B cell (primary cell): ENCODE measurements around the gene PTPRT. TPM values are rescaled to one million over a fixed set of nuclear protein-coding genes. Genes with fewer than 3 reads are reported as not detected.

Source experiments
- ATAC-seq: fragments of 200-7000 bp; cut with Tn5 transposase; one replicate; pipeline ENCODE4 v1.10.0; 2021; ENCODE audit warnings: low read depth, mild to moderate bottlenecking, moderate number of reproducible peaks, moderate library complexity
- CTCF ChIA-PET: fragments of 350-600 bp; sonication (Branson Sonifier 250); formaldehyde crosslinking; loops from one replicate; lab custom pipeline; 2021; ENCODE audit warnings: antibody characterized with exemption, inconsistent platforms; lab: Charles Lee
- POLR2A ChIA-PET: fragments of 350-600 bp; sonication (Branson Sonifier 250); formaldehyde crosslinking; loops from one replicate; lab custom pipeline; 2021; ENCODE audit warnings: antibody characterized with exemption; lab: Charles Lee
- DNase-seq: peaks from one replicate; pipeline ENCODE4 v3.0.0; 2013
- H2AFZ ChIP-seq: 2 replicates; pipeline ENCODE4 v1.6.1; 2012; ENCODE audit warnings: mild to moderate bottlenecking, low read depth, low read length; ENCODE audit not compliant: insufficient read depth, poor library complexity, severe bottlenecking
- H3K27ac ChIP-seq, 2 donors: 1 replicate in 1 of 2; 2 replicates in 1 of 2; pipeline ENCODE4 v1.5.1; 2012 to 2013; ENCODE audit warnings: low read length in 2 of 2, mild to moderate bottlenecking in 2 of 2, moderate library complexity in 1 of 2
- H3K27me3 ChIP-seq, 4 experiments: fragments of 200-600 bp in 1 of 4; sonication (generic) in 1 of 4; replicated peaks in 1 of 4; 1 replicate in 2 of 4; 2 replicates in 2 of 4; pipeline versions ENCODE4 v1.6.1 to v1.7.0; 2013 to 2016; ENCODE audit warnings: low read length in 3 of 4, mild to moderate bottlenecking in 2 of 4, mixed read lengths in 1 of 4, moderate library complexity in 1 of 4; ENCODE audit not compliant: insufficient read depth in 4 of 4, control insufficient read depth in 3 of 4; ENCODE audit errors: control extremely low read depth in 1 of 4
- H3K36me3 ChIP-seq, 2 experiments: replicated peaks in 1 of 2; 1 replicate in 1 of 2; 2 replicates in 1 of 2; pipeline versions ENCODE4 v1.6.1 to v1.7.1; 2013; ENCODE audit warnings: low read length in 1 of 2; ENCODE audit not compliant: insufficient read depth in 2 of 2, control insufficient read depth in 1 of 2; ENCODE audit errors: control extremely low read depth in 1 of 2, extremely low read depth in 1 of 2
- H3K4me1 ChIP-seq, 2 donors: fragments of 200-600 bp in 1 of 2; sonication (generic) in 1 of 2; 1 replicate in 1 of 2; 2 replicates in 1 of 2; pipeline versions ENCODE4 v1.5.1 to v1.6.1; 2013 to 2017; ENCODE audit warnings: low read length in 2 of 2; ENCODE audit not compliant: control insufficient read depth in 2 of 2, insufficient read depth in 2 of 2
- H3K4me2 ChIP-seq: replicated peaks from 2 replicates; pipeline ENCODE3; 2012; ENCODE audit warnings: mild to moderate bottlenecking, low read depth, low read length; ENCODE audit not compliant: poor library complexity, severe bottlenecking
- H3K4me3 ChIP-seq, 5 experiments: fragments of 200-600 bp in 1 of 5; sonication (generic) in 1 of 5; 1 replicate in 3 of 5; 2 replicates in 2 of 5; pipeline versions ENCODE4 v1.5.1 to v1.7.0; 2011 to 2016; ENCODE audit warnings: low read length in 4 of 5, mild to moderate bottlenecking in 4 of 5, low read depth in 2 of 5, control low read depth in 1 of 5, moderate library complexity in 1 of 5; ENCODE audit not compliant: insufficient read depth in 1 of 5; ENCODE audit errors: control extremely low read depth in 1 of 5, extremely low read depth in 1 of 5
- H3K79me2 ChIP-seq: fragments of 200-600 bp; sonication (generic); one replicate; pipeline ENCODE4 v1.6.0; 2016; ENCODE audit warnings: low read length; ENCODE audit not compliant: control insufficient read depth, insufficient read depth
- H3K9ac ChIP-seq: fragments of 200-600 bp; sonication (generic); 2 replicates; pipeline ENCODE4 v1.6.1; 2017; ENCODE audit warnings: mild to moderate bottlenecking, low read length, moderate library complexity
- H3K9me3 ChIP-seq, 3 donors: one replicate each; pipeline versions ENCODE4 v1.6.1 to v1.7.1; 2013; ENCODE audit warnings: low read length in 2 of 3; ENCODE audit not compliant: control insufficient read depth in 2 of 3, insufficient read depth in 1 of 3; ENCODE audit errors: control extremely low read depth in 1 of 3
- H4K20me1 ChIP-seq: 2 replicates; pipeline ENCODE4 v1.6.0; 2012; ENCODE audit warnings: mild to moderate bottlenecking, low read length; ENCODE audit not compliant: insufficient read depth, control insufficient read depth, poor library complexity, severe bottlenecking
- H3K27ac Mint-ChIP-seq: one replicate; pipeline ENCODE4 v1.8.0; 2021; ENCODE audit warnings: mixed read lengths
- H3K27me3 Mint-ChIP-seq: one replicate; pipeline ENCODE4 v1.8.0; 2021; ENCODE audit warnings: mixed read lengths
- H3K4me1 Mint-ChIP-seq: one replicate; pipeline ENCODE4 v1.8.0; 2021; ENCODE audit warnings: mixed read lengths
- H3K4me3 Mint-ChIP-seq: one replicate; pipeline ENCODE4 v1.8.0; 2021; ENCODE audit warnings: mixed read lengths
- H3K9me3 Mint-ChIP-seq: one replicate; pipeline ENCODE4 v1.8.0; 2022; ENCODE audit warnings: mixed read lengths; ENCODE audit not compliant: insufficient read depth
- CTCF ChIP-seq: fragments of 200-600 bp; IDR thresholded peaks from one replicate; pipeline ENCODE4 v1.8.0; 2022; ENCODE audit warnings: antibody characterized with exemption, mild to moderate bottlenecking
- EZH2 ChIP-seq: IDR thresholded peaks from 2 replicates; pipeline ENCODE4 v1.6.1; 2012; ENCODE audit warnings: borderline replicate concordance, low read depth, mild to moderate bottlenecking, moderate library complexity, low read length; ENCODE audit not compliant: insufficient read depth, poor library complexity, severe bottlenecking
- WGBS: methylation state at CpG from one replicate; pipeline ENCODE4 v1.1.5; 2013; ENCODE audit warnings: missing lambda C conversion rate; ENCODE audit not compliant: insufficient coverage; 5-methylcytosine and 5-hydroxymethylcytosine counted together
- intact Hi-C: fragments of 100-400 bp; cut with micrococcal nuclease; formaldehyde crosslinking; loops from one replicate; pipeline ENCODE4 v1.10.0; 2022
- polyA plus RNA-seq: library from polyadenylated mRNA; depleted of rRNA; stranded (reverse); fragments of >200 nt; gene quantifications from 2 replicates; pipeline ENCODE4 v1.2.3, GENCODE V29; 2012
- total RNA-seq, 2 donors: library from RNA; stranded (reverse); fragments of 120-200 nt in 1 of 2; gene quantifications; 1 replicate in 1 of 2; 2 replicates in 1 of 2; pipeline versions ENCODE4 v1.2.3 to v1.2.4, GENCODE V29; 2013 to 2022

PTPRT gene
- total and polyA plus RNA-seq, 2 donors (not counting 1 experiment from before 2014, with no cell fraction given), result not detected

GRCh38 chr20:42775866-42776265 is 413.8 kb downstream of the PTPRT start:
- TF ChIP-seq CTCF (no peak), EZH2 (no peak)
- Histone ChIP-seq H3K27me3 (no peaks in the 10 kb centered on the region), H3K4me3 (no peak overlapping the region), H3K9me3 (peaks cover 0 to 2% (median 0%) of the 10 kb centered on the region in 3 donors), H3K79me2 (no peaks in the 10 kb centered on the region), H4K20me1 (no peaks in the 10 kb centered on the region), H3K27ac (no peak overlapping the region), H3K36me3 (no peaks in the 10 kb centered on the region), H3K9ac (no peak overlapping the region), H3K4me2 (no peak overlapping the region), H2AFZ (no peak overlapping the region), H3K4me1 (no peaks in the 10 kb centered on the region)
- no peaks in the 10 kb centered on the region for H3K27me3 Mint-ChIP-seq
- intact Hi-C loops, result no loop called here
- no peak overlapping the region for H3K4me3 Mint-ChIP-seq
- H3K4me1 Mint-ChIP-seq, result no peaks in the 10 kb centered on the region
- H3K27ac Mint-ChIP-seq, result no peak overlapping the region
- CTCF ChIA-PET, result no interaction called here
- 100% methylated on average over 1 of the region's 3 CpGs for WGBS
- no peak for ATAC-seq
- no peak for DNase-seq
- POLR2A ChIA-PET, result no interaction called here
- H3K9me3 Mint-ChIP-seq, result no peaks in the 10 kb centered on the region

- CTCF ChIA-PET, result no interaction called here
Observed at GRCh38 chr20:42775037-42775436, 414.7 kb downstream of the PTPRT start.

More at GRCh38 chr20:42775037-42775436, 414.7 kb downstream of the PTPRT start:
- WGBS, result 84% methylated on average over 4 of the region's 7 CpGs
- no peak overlapping the region for H2AFZ ChIP-seq
- ATAC-seq (no peak), DNase-seq (no peak)
- no peaks in the 10 kb centered on the region for H3K36me3 ChIP-seq
- Mint-ChIP-seq H3K27me3 (no peaks in the 10 kb centered on the region), H3K9me3 (no peaks in the 10 kb centered on the region), H3K27ac (no peak overlapping the region), H3K4me1 (no peaks in the 10 kb centered on the region), H3K4me3 (no peak overlapping the region)
- no peaks in the 10 kb centered on the region for H4K20me1 ChIP-seq
- no peak overlapping the region for H3K4me3 ChIP-seq
- H3K4me2 ChIP-seq, result no peak overlapping the region
- TF ChIP-seq EZH2, result no peak
- no peak for TF ChIP-seq CTCF
- no peak overlapping the region for H3K27ac ChIP-seq
- H3K4me1 ChIP-seq, result no peaks in the 10 kb centered on the region
- no peaks in the 10 kb centered on the region for H3K27me3 ChIP-seq
- H3K9me3 ChIP-seq, result peaks cover 0 to 2% (median 0%) of the 10 kb centered on the region in 3 donors
- intact Hi-C loops, result no loop called here
- H3K9ac ChIP-seq, result no peak overlapping the region
- no peaks in the 10 kb centered on the region for H3K79me2 ChIP-seq
- POLR2A ChIA-PET, result no interaction called here
